Activated T-cell treated with anti-CD3 and anti-CD28 coated beads, Interleukin-2, amount 50 U/mL, for 72 hours (primary cell): ENCODE data around the gene TMEM53. TPM values are rescaled to one million over a fixed set of nuclear protein-coding genes. Genes with fewer than 3 reads are reported as not detected.
A peak's percentile ranks its signal among the peaks of the same experiment; 100 is the strongest.

Experiments used
- ATAC-seq, 2 donors: fragments of 150-1000 bp; cut with Tn5 transposase; replicated peaks in 1 of 2; 2 replicates each; pipeline ENCODE4 v1.10.0; 2021; ENCODE audit warnings: moderate library complexity in 2 of 2, mild to moderate bottlenecking in 1 of 2
- DNase-seq, 2 donors: peaks; one replicate each; pipeline ENCODE4 v3.0.0; 2021 to 2022; ENCODE audit warnings: mixed read lengths in 1 of 2
- H3K27ac Mint-ChIP-seq: one replicate; pipeline ENCODE4 v1.8.0; 2022; ENCODE audit warnings: mild to moderate bottlenecking, moderate library complexity, mixed read lengths
- H3K27me3 Mint-ChIP-seq: one replicate; pipeline ENCODE4 v1.8.0; 2022; ENCODE audit warnings: low read depth, mixed read lengths
- H3K36me3 Mint-ChIP-seq, 2 donors: one replicate each; pipeline ENCODE4 v1.8.0; 2022; ENCODE audit warnings: mixed read lengths in 2 of 2, mild to moderate bottlenecking in 1 of 2; ENCODE audit not compliant: insufficient read depth in 2 of 2
- H3K4me1 Mint-ChIP-seq: one replicate; pipeline ENCODE4 v1.8.0; 2022; ENCODE audit warnings: low read depth, mixed read lengths
- H3K4me3 Mint-ChIP-seq, 2 donors: one replicate each; pipeline ENCODE4 v1.8.0; 2022; ENCODE audit warnings: mild to moderate bottlenecking in 2 of 2, mixed read lengths in 2 of 2, moderate library complexity in 2 of 2
- H3K9me3 Mint-ChIP-seq, 2 donors: one replicate each; pipeline ENCODE4 v1.8.0; 2022; ENCODE audit warnings: mixed read lengths in 2 of 2
- total RNA-seq, 2 donors: library from RNA; stranded (reverse); gene quantifications; one replicate each; pipeline ENCODE4 v1.2.3, GENCODE V29; 2022

The TMEM53 gene
- total RNA-seq, 2 donors from 2014 or later = 3.8 to 4.5 TPM

DNA sequence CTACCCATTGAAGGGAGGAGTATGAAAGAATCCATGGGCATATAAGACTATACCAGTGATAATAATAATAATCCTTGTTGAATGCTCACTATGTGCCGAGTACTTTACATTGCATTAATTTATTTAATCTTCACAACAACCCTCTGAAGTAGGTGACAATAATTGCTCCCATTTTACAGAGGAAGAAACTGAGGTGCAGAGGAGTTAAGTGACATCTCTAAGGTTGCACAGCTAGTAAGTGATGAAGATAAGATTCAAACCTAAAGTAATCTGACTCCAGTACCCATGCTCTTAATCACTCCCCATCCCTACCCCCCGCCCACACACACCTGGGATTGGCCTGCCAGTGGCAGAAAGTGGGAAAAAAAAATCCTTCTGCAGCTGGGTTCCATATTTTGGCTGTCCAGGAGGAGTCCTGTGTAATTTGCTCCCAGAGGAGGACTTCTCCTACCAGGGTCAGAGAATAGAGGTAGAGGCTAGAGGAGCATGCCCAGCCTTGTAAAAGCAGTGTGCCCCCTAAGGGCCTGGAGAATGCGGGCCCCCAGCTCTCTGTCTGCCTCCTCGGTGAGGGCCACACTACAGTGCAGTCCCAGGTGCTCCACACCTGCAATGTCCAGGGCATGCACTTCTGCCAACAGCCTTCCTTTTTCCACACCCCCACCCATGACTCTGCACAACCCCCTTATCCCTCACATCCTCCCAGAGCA, 57.8 kb downstream of the TMEM53 start:
- no peak overlapping the region for H3K27ac Mint-ChIP-seq

DNA sequence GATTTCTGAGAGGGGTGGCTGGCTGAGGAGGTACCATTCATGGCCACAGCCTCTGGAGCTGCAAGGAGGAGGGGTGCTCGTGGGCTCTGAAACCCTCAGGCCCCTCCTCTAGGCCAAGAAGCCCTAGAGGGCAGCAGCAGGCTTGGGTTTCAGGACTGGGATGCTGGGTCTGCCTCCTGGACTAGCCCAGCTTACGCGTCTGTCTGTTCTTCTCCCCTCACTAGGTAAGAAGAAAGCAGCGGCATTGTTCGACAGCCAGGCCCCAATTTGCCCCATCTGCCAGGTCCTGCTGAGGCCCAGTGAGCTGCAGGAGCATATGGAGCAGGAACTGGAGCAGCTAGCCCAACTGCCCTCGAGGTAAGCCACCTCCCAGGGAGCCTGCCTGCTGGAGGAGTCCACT, 60.3 kb downstream of the TMEM53 start:
- ATAC-seq (no peak), DNase-seq (no peak)
- H3K9me3 Mint-ChIP-seq = no peaks in the 10 kb centered on the region
- H3K36me3 Mint-ChIP-seq = no peaks in the 10 kb centered on the region
- no peak overlapping the region for H3K27ac Mint-ChIP-seq
- no peak overlapping the region for H3K4me3 Mint-ChIP-seq
- no peaks in the 10 kb centered on the region for H3K27me3 Mint-ChIP-seq
- H3K4me1 Mint-ChIP-seq = no peaks in the 10 kb centered on the region

More for the DNA sequence above, 57.8 kb downstream of the TMEM53 start:
- Mint-ChIP-seq H3K4me1 (no peaks in the 10 kb centered on the region), H3K36me3 (no peaks in the 10 kb centered on the region), H3K27me3 (no peaks in the 10 kb centered on the region), H3K9me3 (no peaks in the 10 kb centered on the region), H3K4me3 (no peak overlapping the region)
- ATAC-seq (no peak), DNase-seq (no peak)

DNA sequence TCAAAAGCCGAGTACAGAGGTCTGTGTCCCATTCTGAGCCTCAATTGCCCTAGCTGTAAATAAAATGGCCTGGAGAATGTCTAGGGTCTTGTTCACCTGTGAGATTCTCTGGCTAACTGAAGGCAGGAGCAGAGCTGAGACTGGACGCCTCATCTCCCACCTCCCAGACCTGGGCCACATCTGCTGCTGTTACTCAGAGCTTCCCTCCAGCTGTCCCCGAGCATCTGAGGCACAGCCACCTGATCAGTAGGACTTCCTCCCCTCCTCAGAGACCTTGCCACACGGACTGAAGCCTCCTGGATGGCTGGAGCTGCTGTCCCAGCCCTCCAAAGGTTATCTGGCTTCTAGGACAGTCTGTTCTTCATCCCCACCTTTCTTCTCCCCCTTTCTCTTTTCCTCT, 62.4 kb downstream of the TMEM53 start:
- Mint-ChIP-seq H3K36me3 (no peaks in the 10 kb centered on the region), H3K9me3 (no peaks in the 10 kb centered on the region), H3K27ac (no peak overlapping the region), H3K4me1 (no peaks in the 10 kb centered on the region), H3K27me3 (no peaks in the 10 kb centered on the region), H3K4me3 (no peak overlapping the region)
- ATAC-seq = no peak
- no peak for DNase-seq

DNA sequence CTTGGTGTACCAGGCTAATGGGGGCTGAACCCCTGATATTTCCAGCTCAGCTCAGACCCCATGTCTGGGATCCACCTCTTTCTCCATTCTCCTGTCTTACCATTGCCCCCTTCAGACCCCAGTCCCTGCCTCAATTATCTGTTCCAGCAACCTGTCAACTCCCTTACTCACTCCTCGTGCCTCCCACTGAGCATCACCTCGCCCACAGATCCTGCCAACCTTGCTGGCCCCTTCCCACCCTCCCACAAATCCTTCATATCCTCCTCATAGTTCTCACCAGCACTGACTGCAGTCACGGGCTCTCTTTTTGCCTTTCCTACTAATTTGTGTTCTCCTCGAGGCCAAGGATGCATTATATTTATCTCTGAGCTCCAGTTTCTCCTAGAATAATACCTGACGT, 62.9 kb downstream of the TMEM53 start:
- DNase-seq (no peak), ATAC-seq (no peak)
- Mint-ChIP-seq H3K4me1 (no peaks in the 10 kb centered on the region), H3K27me3 (no peaks in the 10 kb centered on the region), H3K4me3 (no peak overlapping the region), H3K9me3 (no peaks in the 10 kb centered on the region), H3K36me3 (no peaks in the 10 kb centered on the region), H3K27ac (no peak overlapping the region)

DNA sequence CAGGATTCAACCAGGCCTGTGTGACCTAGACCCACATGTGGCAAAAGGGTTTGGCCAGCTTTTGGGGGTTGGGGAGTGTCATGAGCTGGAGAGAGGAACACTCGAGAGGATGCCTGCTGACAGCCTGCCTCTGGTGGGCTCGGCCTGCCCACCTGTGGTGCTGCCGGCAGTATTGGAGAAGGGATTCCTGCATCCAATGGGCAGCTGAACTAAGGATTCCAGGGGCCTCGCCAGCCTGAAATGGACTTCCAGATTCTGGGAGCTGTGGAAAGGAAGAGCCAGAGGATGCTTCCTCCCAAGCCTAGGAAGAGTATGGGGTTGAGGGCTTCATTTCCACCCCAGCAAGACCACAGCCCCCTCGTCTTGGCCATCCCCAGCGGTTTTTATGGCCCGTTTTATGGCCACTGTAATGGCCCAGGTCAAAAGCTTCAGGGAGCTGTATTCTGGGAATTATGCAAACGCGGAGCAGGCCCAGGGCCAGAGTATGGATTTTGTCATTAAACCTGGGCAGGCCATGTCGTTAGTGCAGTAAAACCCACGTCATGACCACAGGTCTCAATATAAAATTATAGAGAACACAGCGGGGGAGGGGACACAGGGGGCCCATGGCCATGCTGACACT, 63.6 kb downstream of the TMEM53 start:
- Mint-ChIP-seq H3K4me1 (no peaks in the 10 kb centered on the region), H3K27ac (no peak overlapping the region), H3K36me3 (no peaks in the 10 kb centered on the region), H3K4me3 (no peak overlapping the region), H3K9me3 (no peaks in the 10 kb centered on the region), H3K27me3 (no peaks in the 10 kb centered on the region)
- DNase-seq (no peak), ATAC-seq (no peak)

DNA sequence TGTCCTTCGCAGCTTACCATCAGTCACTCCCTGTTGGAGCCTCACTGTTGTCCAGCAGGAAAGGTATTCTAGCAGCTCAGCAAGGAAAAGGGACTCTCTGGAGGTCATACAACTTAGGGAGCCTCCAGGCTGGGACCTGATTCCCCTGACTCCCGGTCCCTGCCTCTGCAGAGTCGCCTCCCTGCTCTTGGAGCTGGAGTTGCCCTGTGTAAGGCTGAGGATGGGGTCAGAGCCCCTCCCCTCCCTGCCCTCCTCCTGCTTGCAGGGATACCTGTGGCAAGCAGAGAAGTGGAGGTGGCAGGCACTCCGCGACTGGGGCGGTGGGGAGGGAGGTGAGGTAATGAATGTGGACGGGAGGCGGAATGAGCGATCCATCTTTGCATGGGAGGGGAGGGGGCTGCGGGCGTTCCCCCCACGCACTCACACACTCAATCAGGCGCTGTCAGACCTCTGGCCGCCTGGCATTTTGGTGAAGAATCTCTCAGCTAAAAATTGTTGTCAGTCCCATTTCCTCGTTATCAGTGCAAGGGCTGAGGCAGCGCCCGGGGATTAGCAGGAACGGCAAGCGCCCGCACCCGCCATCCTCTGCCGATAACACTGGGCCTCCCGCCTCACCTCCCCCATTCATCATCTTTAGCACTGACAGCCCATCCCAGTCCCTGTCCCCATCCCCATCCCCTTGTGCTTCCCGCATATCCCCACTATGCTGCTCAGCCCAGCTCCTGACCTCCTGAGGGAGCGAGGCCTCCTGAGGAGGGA, 64.3 kb downstream of the TMEM53 start:
- DNase-seq (no peak), ATAC-seq (no peak)
- H3K36me3 Mint-ChIP-seq = no peaks in the 10 kb centered on the region
- H3K27ac Mint-ChIP-seq = no peak overlapping the region
- H3K27me3 Mint-ChIP-seq = no peaks in the 10 kb centered on the region
- H3K4me1 Mint-ChIP-seq = no peaks in the 10 kb centered on the region
- H3K9me3 Mint-ChIP-seq = no peaks in the 10 kb centered on the region
- no peak overlapping the region for H3K4me3 Mint-ChIP-seq

DNA sequence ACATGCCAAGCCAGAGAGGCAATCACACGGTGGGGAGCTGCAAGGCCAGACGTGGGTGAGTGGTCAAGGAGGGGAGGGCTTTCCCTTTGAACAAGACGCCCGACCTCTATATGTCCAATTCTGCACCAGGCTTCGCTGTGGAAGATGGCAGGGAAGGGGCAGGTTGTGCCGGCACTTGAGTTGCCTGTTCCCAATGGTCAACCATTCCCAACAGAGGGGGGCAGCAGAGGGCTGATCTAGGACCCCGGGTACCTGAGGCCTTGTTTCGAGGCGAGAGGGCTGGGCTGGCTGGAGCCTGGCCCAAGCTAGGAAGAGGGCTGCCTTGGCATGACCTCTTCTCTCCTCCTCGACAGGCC, 64.9 kb downstream of the TMEM53 start:
- DNase-seq (peak; percentile 30 to 31), ATAC-seq (no peak)
- Mint-ChIP-seq H3K36me3 (no peaks in the 10 kb centered on the region), H3K27me3 (no peaks in the 10 kb centered on the region), H3K9me3 (no peaks in the 10 kb centered on the region), H3K4me1 (no peaks in the 10 kb centered on the region), H3K27ac (no peak overlapping the region), H3K4me3 (no peak overlapping the region)

DNA sequence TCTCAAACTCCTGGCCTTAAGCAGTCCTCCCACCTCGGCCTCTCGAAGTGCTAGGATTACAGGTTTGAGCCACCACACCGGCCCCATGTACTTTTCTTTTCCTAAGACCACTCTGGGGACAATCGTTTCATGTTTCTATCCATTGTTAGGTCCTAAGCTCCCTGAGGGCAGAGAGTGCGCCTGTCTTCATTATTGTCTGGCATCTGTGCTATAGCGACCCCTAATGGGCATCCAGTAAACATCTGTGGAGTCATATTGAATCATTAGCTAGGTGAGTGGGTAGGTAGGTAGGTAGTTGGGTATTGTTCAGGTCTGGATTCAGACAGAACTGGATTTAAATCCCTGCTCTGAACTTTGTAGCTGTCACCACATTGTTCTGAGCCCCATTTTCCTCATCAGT, 66.1 kb downstream of the TMEM53 start:
- Mint-ChIP-seq H3K36me3 (no peaks in the 10 kb centered on the region), H3K4me3 (no peak overlapping the region), H3K4me1 (no peaks in the 10 kb centered on the region), H3K27me3 (no peaks in the 10 kb centered on the region), H3K27ac (no peak overlapping the region), H3K9me3 (no peaks in the 10 kb centered on the region)
- no peak for DNase-seq
- ATAC-seq = no peak

DNA sequence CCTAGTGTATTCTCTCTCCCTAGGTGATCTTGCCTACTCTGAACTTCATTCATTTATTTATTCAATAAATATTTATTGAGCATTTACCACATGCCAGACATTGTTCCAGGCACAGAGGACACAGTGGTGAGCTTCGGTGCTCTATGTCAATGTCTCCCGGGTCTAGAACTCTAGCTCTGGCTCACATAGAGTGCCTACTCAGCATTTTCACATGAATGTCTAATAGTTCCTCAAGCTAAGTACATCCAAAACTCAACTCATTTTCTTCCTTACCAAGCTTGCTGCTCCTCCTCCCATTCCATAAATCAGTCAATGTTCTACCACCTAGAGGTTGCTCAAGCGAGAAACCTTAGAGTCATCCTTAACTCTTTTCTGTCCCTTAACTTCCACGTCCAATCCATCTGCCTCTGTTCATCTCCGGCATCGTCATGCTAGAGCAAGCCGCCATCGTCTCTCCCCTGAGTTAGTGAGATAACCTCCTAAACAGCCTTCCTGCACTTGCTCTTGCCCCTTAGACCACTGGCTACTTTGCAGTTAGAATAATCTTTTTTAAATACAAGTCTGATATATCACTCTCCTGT, 67.5 kb downstream of the TMEM53 start:
- Mint-ChIP-seq H3K4me3 (no peak overlapping the region), H3K36me3 (no peaks in the 10 kb centered on the region), H3K4me1 (no peaks in the 10 kb centered on the region), H3K27ac (no peak overlapping the region), H3K27me3 (no peaks in the 10 kb centered on the region), H3K9me3 (no peaks in the 10 kb centered on the region)
- ATAC-seq (no peak), DNase-seq (no peak)

DNA sequence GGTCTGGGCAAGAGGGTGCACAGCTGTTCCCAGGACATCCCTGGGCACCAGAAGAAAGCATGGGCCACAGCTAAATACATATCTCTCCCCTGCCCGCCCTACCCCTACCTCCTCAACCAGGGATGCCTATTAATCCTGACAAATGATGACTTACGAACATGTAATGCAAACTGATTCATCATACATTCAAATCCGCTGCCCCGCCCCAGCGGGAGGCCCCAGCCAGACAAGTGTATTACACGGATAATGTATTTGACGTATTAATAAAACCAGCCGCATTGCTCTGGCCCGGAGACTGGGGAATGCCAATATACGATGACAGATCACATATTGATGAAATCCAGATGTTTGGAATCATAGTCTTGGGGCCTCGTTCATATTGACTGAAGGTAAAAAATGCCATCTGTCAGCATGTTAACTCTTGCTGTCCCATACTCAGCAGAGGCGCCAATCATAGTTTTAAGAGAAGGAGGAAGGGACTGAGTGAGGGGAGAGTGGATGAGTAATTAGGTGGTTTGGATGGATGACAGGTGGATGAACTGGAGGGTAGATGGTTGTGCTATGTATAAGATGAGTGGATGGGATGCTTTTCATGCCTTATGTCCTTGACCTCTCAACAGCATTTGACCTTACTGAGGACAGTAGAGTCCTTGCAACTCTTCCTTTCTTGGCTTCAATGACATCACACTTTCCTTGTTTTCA, 68.2 kb downstream of the TMEM53 start:
- Mint-ChIP-seq H3K4me1 (no peaks in the 10 kb centered on the region), H3K27ac (no peak overlapping the region), H3K27me3 (no peaks in the 10 kb centered on the region), H3K4me3 (no peak overlapping the region), H3K36me3 (no peaks in the 10 kb centered on the region), H3K9me3 (no peaks in the 10 kb centered on the region)
- DNase-seq (no peak), ATAC-seq (no peak)

DNA sequence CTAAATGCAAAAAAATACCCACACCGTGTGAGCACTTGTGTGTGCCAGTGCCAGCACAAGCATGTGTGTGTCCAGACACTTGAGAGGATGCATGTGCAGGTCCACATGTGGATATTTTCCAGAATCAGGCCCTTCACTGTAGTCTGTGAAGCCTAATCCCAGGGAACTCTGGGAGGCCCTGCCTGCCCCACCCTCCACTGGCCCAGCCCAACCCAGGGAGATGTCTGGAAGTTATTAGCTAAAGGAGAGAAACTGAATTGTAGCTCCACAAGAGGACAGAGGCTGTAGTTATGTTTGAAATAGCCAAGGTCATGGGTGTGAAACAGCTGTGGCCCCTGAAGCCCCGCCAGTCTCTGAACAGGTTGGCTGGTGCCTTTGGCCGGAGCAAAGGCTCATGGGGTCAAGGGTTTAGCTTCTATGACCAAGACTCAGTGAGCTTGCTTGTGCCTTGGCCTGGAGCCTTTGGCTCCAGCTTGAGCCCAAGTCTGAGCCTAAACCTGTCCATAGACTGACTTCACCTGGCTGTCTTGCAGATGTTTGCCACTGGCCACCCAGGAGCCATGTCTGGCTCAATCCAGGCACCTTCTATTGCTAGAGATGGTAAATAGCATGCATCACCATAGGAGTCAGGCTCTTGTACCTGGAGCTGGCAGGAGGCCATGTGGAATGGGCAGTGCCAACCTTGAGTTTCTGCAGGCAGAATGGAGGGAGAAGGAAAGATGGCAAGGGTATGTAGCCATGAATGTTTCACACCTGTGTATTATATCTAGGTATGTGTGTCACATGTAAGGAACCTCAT, 69.9 kb downstream of the TMEM53 start:
- Mint-ChIP-seq H3K36me3 (no peaks in the 10 kb centered on the region), H3K27me3 (no peaks in the 10 kb centered on the region), H3K9me3 (no peaks in the 10 kb centered on the region), H3K27ac (no peak overlapping the region), H3K4me3 (no peak overlapping the region), H3K4me1 (no peaks in the 10 kb centered on the region)
- ATAC-seq = no peak
- DNase-seq = no peak

DNA sequence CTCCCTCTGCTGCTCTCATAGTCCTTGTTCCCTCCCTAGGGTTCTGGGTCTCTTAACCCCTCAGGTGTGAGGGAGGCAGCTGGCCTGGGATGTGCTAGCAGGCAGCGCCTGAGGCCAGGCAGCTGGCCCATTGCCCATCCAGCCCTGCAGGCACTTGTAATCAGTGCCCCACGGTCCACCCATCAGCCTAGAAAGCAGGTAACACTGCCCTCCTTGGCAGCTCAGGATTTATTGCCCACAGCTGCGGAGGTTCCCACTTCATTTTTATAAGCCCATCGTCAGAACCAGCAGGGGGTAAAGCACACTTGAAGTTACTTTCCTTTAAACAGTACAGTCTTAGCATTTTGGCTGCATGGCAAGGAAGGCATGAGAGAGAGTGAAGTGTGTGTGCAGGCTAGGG, 70.6 kb downstream of the TMEM53 start:
- no peaks in the 10 kb centered on the region for H3K27me3 Mint-ChIP-seq
- ATAC-seq = no peak
- no peak for DNase-seq
- no peaks in the 10 kb centered on the region for H3K4me1 Mint-ChIP-seq
- H3K4me3 Mint-ChIP-seq = no peak overlapping the region
- H3K27ac Mint-ChIP-seq = no peak overlapping the region
- no peaks in the 10 kb centered on the region for H3K36me3 Mint-ChIP-seq
- H3K9me3 Mint-ChIP-seq = no peaks in the 10 kb centered on the region
